Fibroblast of the aortic adventitia (primary cell): ENCODE results near the gene SLC15A1. TPM values are rescaled to one million over a fixed set of nuclear protein-coding genes. Genes with fewer than 3 reads are reported as not detected.
"Not testable (repeated sequence)": the region's sequence is repeated elsewhere in the genome, so short reads cannot be mapped to it uniquely, and the experiment has no call there.

Source experiments
- DNase-seq: peaks from one replicate; pipeline ENCODE4 v3.0.0-alpha.2; 2010; ENCODE audit warnings: low read depth
- H3K4me3 ChIP-seq: 2 replicates; pipeline ENCODE4 v1.5.1; 2011; ENCODE audit warnings: low read depth, mild to moderate bottlenecking, control low read depth, low read length, moderate library complexity
- CTCF ChIP-seq: IDR thresholded peaks from 2 replicates; pipeline ENCODE4 v1.5.1; 2011; ENCODE audit warnings: mild to moderate bottlenecking, low read length, control low read depth, inconsistent platforms; ENCODE audit not compliant: insufficient read depth
- total RNA-seq: library from RNA; depleted of rRNA; stranded (reverse); fragments of >200 nt; gene quantifications from 2 replicates; pipeline ENCODE4 v1.2.3, GENCODE V29; 2012; ENCODE audit warnings: low replicate concordance

SLC15A1 gene
- total RNA-seq, 1 donor, result not detected

GRCh38 chr13:98755116-98755515 lies 2.6 kb upstream of the SLC15A1 start:
- no peak overlapping the region for H3K4me3 ChIP-seq
- TF ChIP-seq CTCF, result no peak
- DNase-seq, result no peak

- not testable (repeated sequence) for DNase-seq, H3K4me3 ChIP-seq
Measured at GRCh38 chr13:98754468-98754867, 2.0 kb upstream of the SLC15A1 start.

GRCh38 chr13:98751861-98752466 lies 508 bp downstream of the SLC15A1 start:
- TF ChIP-seq CTCF, result no peak
- peak overlapping the region; percentile 9 for H3K4me3 ChIP-seq
- DNase-seq, result peak; percentile 41

GRCh38 chr13:98751367-98751782 lies 1.1 kb downstream of the SLC15A1 start:
- DNase-seq, result no peak
- H3K4me3 ChIP-seq, result no peak overlapping the region
- TF ChIP-seq CTCF, result no peak

- peak; percentile 83 for DNase-seq
Measured at GRCh38 chr13:98749501-98749900, 3.0 kb downstream of the SLC15A1 start.

GRCh38 chr13:98746968-98747367 lies 5.5 kb downstream of the SLC15A1 start:
- H3K4me3 ChIP-seq, result no peak overlapping the region
- no peak for TF ChIP-seq CTCF
- no peak for DNase-seq

More at GRCh38 chr13:98749501-98749900, 3.0 kb downstream of the SLC15A1 start:
- no peak overlapping the region for H3K4me3 ChIP-seq
- no peak for TF ChIP-seq CTCF

- no peak for TF ChIP-seq CTCF
- no peak for DNase-seq
- H3K4me3 ChIP-seq, result no peak overlapping the region
Measured at GRCh38 chr13:98743377-98743776, 9.1 kb downstream of the SLC15A1 start.
